MM.1S (cell line): ENCODE results near the gene JTB.

Source experiments
- DNase-seq: peaks from one replicate; pipeline ENCODE4 v3.0.0-alpha.2; 2015
- H2AFZ ChIP-seq: fragments of 300-600 bp; sonication (generic); 2 replicates; pipeline ENCODE4 v1.6.0; 2016; ENCODE audit warnings: antibody characterized with exemption, low read length
- H3F3A ChIP-seq: fragments of 300-600 bp; sonication (generic); 2 replicates; pipeline ENCODE4 v1.6.1; 2016; ENCODE audit warnings: mild to moderate bottlenecking, antibody characterized with exemption, low read length, moderate library complexity, mixed read lengths; ENCODE audit not compliant: insufficient read depth
- H3K27ac ChIP-seq: fragments of 300-600 bp; sonication (generic); 2 replicates; pipeline ENCODE4 v1.5.1; 2016; ENCODE audit warnings: mild to moderate bottlenecking, low read length
- H3K27me3 ChIP-seq: fragments of 300-600 bp; sonication (generic); replicated peaks from 2 replicates; pipeline ENCODE4 v1.6.0; 2016; ENCODE audit warnings: low read length; ENCODE audit not compliant: insufficient read depth
- H3K36me3 ChIP-seq: fragments of 300-600 bp; sonication (generic); replicated peaks from 2 replicates; pipeline ENCODE4 v1.6.1; 2016; ENCODE audit warnings: mild to moderate bottlenecking, low read length, mixed read lengths; ENCODE audit not compliant: insufficient read depth
- H3K4me1 ChIP-seq: fragments of 300-600 bp; sonication (generic); 2 replicates; pipeline ENCODE4 v1.6.1; 2016; ENCODE audit warnings: low read length, mixed read lengths
- H3K4me2 ChIP-seq: fragments of 300-600 bp; sonication (generic); 2 replicates; pipeline ENCODE4 v1.6.0; 2016; ENCODE audit warnings: low read depth, low read length
- H3K4me3 ChIP-seq: fragments of 300-600 bp; sonication (generic); 2 replicates; pipeline ENCODE4 v1.5.1; 2016; ENCODE audit warnings: low read length, mixed read lengths
- H3K79me2 ChIP-seq: fragments of 300-600 bp; sonication (generic); 2 replicates; pipeline ENCODE4 v1.6.1; 2016; ENCODE audit warnings: mixed run types, low read length, mixed read lengths
- H3K9ac ChIP-seq: fragments of 300-600 bp; sonication (generic); 2 replicates; pipeline ENCODE4 v1.6.1; 2016; ENCODE audit warnings: low read length, mixed read lengths
- H3K9me2 ChIP-seq: fragments of 300-600 bp; sonication (generic); replicated peaks from 2 replicates; pipeline ENCODE4 v1.6.1; 2016; ENCODE audit warnings: mild to moderate bottlenecking, low read length, mixed read lengths; ENCODE audit not compliant: insufficient read depth
- H3K9me3 ChIP-seq: fragments of 300-600 bp; sonication (generic); replicated peaks from 2 replicates; pipeline ENCODE4 v1.6.1; 2016; ENCODE audit warnings: mild to moderate bottlenecking, low read length, mixed read lengths; ENCODE audit not compliant: insufficient read depth
- H4K20me1 ChIP-seq: fragments of 300-600 bp; sonication (generic); 2 replicates; pipeline ENCODE4 v1.6.1; 2016; ENCODE audit warnings: mild to moderate bottlenecking, low read length, moderate library complexity, mixed read lengths; ENCODE audit not compliant: insufficient read depth
- EZH2 ChIP-seq: fragments of 300-600 bp; sonication (generic); optimal IDR thresholded peaks from 2 replicates; pipeline ENCODE3; 2017; ENCODE audit warnings: low read depth, mild to moderate bottlenecking, antibody characterized with exemption, low read length, mixed read lengths
- EZH2phosphoT487 ChIP-seq: fragments of 300-600 bp; sonication (generic); IDR thresholded peaks from 2 replicates; pipeline ENCODE4 v1.6.1; 2018; ENCODE audit warnings: antibody characterized with exemption, low read length
- TF ChIP-seq, protein P1 (sequence below): fragments of 300-600 bp; sonication (generic); IDR thresholded peaks from 2 replicates; pipeline ENCODE4 v1.5.1; 2016; ENCODE audit warnings: antibody characterized with exemption, low read length, mixed read lengths

Gene JTB

GRCh38 chr1:153941826-153942725, 35.4 kb downstream of the JTB start:
- Histone ChIP-seq H3K27me3 (no peaks in the 10 kb centered on the region), H3K9me3 (no peaks in the 10 kb centered on the region), H3K36me3 (no peaks in the 10 kb centered on the region; the same call in 1 of the 2 replicates), H3K4me2 (no peak overlapping the region), H3K79me2 (peaks cover 28% of the 10 kb centered on the region), H3F3A (peaks cover 17% of the 10 kb centered on the region), H3K27ac (no peak overlapping the region), H3K9ac (no peak overlapping the region), H2AFZ (no peak overlapping the region), H3K4me3 (no peak overlapping the region), H4K20me1 (no peaks in the 10 kb centered on the region), H3K9me2 (no peaks in the 10 kb centered on the region), H3K4me1 (peaks cover 5% of the 10 kb centered on the region)
- TF ChIP-seq, protein P1, sequence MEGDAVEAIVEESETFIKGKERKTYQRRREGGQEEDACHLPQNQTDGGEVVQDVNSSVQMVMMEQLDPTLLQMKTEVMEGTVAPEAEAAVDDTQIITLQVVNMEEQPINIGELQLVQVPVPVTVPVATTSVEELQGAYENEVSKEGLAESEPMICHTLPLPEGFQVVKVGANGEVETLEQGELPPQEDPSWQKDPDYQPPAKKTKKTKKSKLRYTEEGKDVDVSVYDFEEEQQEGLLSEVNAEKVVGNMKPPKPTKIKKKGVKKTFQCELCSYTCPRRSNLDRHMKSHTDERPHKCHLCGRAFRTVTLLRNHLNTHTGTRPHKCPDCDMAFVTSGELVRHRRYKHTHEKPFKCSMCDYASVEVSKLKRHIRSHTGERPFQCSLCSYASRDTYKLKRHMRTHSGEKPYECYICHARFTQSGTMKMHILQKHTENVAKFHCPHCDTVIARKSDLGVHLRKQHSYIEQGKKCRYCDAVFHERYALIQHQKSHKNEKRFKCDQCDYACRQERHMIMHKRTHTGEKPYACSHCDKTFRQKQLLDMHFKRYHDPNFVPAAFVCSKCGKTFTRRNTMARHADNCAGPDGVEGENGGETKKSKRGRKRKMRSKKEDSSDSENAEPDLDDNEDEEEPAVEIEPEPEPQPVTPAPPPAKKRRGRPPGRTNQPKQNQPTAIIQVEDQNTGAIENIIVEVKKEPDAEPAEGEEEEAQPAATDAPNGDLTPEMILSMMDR, result no peak
- TF ChIP-seq EZH2phosphoT487 (no peak), EZH2 (no peak)
- no peak for DNase-seq

DNA sequence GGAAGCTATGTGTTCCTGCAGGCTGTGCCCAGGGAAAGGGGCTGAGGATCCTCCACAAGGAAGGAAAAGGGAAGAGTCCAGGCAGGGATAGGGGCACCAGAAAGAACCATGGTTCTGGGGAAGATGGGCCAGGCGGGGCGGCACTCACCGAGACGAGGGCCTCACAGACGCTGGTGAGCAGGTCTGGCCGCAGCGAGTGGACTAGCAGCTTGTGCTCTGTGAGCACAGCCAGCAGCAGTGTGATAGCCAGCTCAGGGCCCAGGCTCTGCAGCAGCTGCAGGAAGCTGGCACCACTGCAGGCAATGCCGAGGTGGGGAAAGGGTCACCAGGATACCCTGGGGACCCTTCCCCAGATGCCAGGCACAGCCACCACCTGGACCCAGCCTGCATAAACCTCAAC, 36.7 kb downstream of the JTB start:
- H3K4me3 ChIP-seq, result no peak overlapping the region
- H3F3A ChIP-seq, result peaks cover 11% of the 10 kb centered on the region; the same call in 1 of the 2 replicates
- H3K27ac ChIP-seq, result no peak overlapping the region
- H3K9me3 ChIP-seq, result no peaks in the 10 kb centered on the region
- no peaks in the 10 kb centered on the region; the same call in 1 of the 2 replicates for H3K4me1 ChIP-seq
- H4K20me1 ChIP-seq, result no peaks in the 10 kb centered on the region
- no peak overlapping the region for H2AFZ ChIP-seq
- DNase-seq, result no peak
- no peak for TF ChIP-seq EZH2
- TF ChIP-seq, protein P1, result no peak
- no peak for TF ChIP-seq EZH2phosphoT487
- H3K9me2 ChIP-seq, result no peaks in the 10 kb centered on the region
- H3K36me3 ChIP-seq, result no peaks in the 10 kb centered on the region; the same call in none of the 2 replicates
- no peaks in the 10 kb centered on the region for H3K27me3 ChIP-seq
- H3K79me2 ChIP-seq, result peaks cover 27% of the 10 kb centered on the region
- H3K9ac ChIP-seq, result no peak overlapping the region
- no peak overlapping the region for H3K4me2 ChIP-seq

- H3K9me2 ChIP-seq, result no peaks in the 10 kb centered on the region
- H3K9ac ChIP-seq, result no peak overlapping the region
- H3F3A ChIP-seq, result no peaks in the 10 kb centered on the region
- no peak overlapping the region for H2AFZ ChIP-seq
- peaks cover 14% of the 10 kb centered on the region for H3K79me2 ChIP-seq
- no peaks in the 10 kb centered on the region for H3K9me3 ChIP-seq
- TF ChIP-seq EZH2 (no peak), EZH2phosphoT487 (no peak)
- TF ChIP-seq, protein P1, result no peak
- no peak for DNase-seq
- H3K27me3 ChIP-seq, result no peaks in the 10 kb centered on the region
- H3K4me3 ChIP-seq, result no peak overlapping the region
- no peaks in the 10 kb centered on the region for H4K20me1 ChIP-seq
- H3K27ac ChIP-seq, result no peak overlapping the region
- no peak overlapping the region for H3K4me2 ChIP-seq
- H3K4me1 ChIP-seq, result no peaks in the 10 kb centered on the region
- no peaks in the 10 kb centered on the region; the same call in none of the 2 replicates for H3K36me3 ChIP-seq
These were observed 38.0 kb downstream of the JTB start for GRCh38 chr1:153939476-153939875.
